ENCODE results near the gene PGBD2.

The PGBD2 gene

DNA sequence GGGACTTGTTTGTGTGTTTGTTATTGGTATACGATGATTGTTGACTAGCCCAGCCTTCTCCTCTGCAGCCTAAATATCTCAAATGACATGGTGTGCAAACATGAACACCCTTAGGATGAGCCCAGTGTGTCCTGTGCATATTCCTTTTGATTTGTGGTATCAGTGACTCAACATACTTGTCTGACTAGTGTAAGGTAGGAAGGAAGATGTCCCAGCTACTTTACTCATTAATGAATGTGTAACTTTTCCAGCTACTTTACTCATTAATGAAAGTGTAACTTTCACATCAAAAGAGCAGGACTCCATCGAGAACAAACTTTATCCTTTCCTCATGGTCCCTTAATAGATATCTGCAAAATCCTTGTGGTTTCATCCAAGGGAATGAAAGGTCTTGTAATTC, 44.4 kb upstream of the PGBD2 start:
- no peak overlapping the region for H3K4me3 ChIP-seq (ENCODE audit: low read depth, low read length)
- TF ChIP-seq, protein P1, sequence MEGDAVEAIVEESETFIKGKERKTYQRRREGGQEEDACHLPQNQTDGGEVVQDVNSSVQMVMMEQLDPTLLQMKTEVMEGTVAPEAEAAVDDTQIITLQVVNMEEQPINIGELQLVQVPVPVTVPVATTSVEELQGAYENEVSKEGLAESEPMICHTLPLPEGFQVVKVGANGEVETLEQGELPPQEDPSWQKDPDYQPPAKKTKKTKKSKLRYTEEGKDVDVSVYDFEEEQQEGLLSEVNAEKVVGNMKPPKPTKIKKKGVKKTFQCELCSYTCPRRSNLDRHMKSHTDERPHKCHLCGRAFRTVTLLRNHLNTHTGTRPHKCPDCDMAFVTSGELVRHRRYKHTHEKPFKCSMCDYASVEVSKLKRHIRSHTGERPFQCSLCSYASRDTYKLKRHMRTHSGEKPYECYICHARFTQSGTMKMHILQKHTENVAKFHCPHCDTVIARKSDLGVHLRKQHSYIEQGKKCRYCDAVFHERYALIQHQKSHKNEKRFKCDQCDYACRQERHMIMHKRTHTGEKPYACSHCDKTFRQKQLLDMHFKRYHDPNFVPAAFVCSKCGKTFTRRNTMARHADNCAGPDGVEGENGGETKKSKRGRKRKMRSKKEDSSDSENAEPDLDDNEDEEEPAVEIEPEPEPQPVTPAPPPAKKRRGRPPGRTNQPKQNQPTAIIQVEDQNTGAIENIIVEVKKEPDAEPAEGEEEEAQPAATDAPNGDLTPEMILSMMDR (IDR thresholded peaks at IDR 0.05; ENCODE audit: low read depth, low read length), result no peak

DNA sequence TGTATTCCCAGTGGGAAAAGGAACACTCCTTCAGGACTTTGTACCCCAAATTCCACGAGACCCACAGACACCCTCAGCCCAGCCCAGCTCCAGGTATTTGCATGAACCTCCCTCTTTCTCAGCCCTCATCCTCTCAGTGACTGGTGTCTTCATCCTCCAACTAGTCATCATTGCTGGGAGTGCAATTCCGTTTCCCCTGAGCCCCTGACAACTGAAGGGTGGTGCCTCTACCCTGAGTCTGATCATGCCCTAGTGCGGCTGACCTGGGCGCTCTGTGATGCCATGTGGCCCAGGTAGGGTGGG, 43.4 kb upstream of the PGBD2 start:
- TF ChIP-seq, protein P1 (IDR thresholded peaks at IDR 0.05; ENCODE audit: low read depth, low read length), result no peak
- peak overlapping the region; percentile 61 for H3K4me3 ChIP-seq (ENCODE audit: low read depth, low read length)

DNA sequence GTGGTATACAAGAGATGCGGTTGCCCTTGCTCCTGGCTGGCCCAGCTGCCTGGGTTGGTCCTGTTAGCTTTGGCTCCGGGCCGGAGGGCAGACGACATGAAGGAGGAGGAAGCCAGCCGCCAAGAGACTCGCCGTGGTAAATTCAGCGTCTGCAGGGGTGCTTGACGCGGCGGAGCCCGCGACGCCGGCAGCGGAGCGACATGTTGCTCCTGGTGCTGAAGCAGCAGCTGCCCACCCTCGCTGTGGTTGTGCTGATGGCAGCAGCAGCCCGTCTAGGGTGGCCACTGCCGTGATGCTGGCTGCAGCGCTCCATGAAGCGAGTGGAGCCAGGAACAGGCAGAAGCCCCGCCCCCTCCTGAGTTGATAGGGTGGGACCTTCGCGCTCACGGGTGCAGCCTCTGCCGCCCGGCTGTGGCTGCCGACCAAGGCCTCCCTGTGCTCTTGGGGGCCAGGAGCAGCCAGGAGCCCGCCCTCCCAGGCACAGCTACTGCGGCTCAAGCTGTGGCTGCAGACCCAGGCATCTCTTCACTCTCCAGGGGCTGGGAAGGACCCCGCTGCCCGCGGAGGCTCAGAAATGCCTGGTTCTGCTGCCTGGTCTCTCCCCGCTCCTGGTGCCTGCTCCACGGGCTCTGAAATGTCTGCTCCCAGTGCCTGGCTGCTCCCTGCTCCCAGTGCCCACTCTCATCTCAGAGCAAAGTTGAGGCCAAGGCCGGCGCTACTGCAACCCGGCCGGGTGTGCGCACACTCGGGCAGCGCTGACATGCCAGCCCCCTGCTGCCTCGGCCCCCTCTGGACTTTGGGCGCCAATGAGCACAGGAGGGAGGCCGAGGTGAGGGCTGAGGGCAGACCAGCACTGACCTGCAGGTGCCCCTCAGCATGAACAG, 42.8 kb upstream of the PGBD2 start:
- TF ChIP-seq, protein P1 (IDR thresholded peaks at IDR 0.05; ENCODE audit: low read depth, low read length), result no peak
- H3K4me3 ChIP-seq (ENCODE audit: low read depth, low read length), result peak overlapping the region; percentile 61

DNA sequence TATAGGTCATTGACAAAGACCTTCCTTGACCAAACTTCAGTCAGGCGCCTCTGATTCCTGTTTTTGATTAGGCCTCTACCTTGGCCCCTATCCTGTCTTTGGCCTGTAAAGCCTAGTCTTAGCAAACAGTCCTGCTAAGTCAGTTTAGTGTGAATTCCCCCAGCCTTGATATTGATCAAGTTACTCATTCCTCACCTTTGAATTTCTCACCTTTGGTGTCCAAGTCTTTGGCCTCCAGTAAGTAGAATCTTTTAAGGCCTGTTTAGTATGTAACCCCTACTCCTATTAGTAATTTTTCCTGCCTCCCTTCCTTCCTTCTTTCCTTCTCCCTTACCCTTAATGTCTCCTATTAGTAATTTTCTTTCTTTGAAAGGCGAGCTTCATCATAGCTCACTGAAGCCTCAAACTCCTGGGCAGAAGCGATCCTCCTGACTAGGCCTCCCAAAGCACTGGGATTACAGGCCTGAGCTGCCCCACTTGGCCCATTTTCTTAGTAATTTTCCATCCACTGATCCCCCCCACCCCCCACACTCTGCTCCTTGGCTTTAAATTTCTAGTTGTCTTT, 34.1 kb upstream of the PGBD2 start:
- TF ChIP-seq, protein P1 (IDR thresholded peaks at IDR 0.05; ENCODE audit: low read depth, low read length), result no peak
- no peak overlapping the region; the same call in 1 of the 2 replicates for H3K4me3 ChIP-seq (ENCODE audit: low read depth, low read length)

DNA sequence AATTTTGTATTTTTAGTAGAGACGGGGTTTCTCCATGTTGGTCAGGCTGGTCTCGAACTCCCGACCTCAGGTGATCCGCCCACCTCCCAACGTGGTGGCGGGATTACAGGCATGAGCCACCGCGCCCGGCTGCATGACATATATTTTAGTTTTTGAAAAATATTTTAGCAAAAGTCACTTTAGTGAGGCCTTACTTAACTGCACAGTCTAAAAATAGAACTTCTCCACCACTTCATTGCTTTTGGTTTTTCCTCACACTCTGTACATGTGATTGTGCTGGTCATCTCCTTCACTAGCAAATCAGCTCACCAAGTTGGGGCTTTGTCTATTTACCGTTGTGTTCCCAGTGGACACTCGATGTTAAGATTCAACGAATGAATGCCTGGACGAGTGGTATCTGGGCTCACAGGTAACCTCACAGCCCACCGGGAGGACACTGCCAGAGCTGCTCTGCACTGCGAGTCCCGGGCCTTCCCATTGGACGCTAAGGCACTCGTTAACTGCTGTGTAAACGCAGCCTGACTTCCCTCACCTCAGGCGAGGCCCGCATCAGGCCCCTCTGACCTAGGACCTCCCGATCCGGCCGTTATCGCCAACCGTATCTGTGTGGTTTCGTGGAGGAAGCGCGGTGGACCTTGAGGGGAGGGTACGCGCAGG, 33.2 kb upstream of the PGBD2 start:
- H3K4me3 ChIP-seq (ENCODE audit: low read depth, low read length), result peak overlapping the region; percentile 79
- TF ChIP-seq, protein P1 (IDR thresholded peaks at IDR 0.05; ENCODE audit: low read depth, low read length), result no peak

DNA sequence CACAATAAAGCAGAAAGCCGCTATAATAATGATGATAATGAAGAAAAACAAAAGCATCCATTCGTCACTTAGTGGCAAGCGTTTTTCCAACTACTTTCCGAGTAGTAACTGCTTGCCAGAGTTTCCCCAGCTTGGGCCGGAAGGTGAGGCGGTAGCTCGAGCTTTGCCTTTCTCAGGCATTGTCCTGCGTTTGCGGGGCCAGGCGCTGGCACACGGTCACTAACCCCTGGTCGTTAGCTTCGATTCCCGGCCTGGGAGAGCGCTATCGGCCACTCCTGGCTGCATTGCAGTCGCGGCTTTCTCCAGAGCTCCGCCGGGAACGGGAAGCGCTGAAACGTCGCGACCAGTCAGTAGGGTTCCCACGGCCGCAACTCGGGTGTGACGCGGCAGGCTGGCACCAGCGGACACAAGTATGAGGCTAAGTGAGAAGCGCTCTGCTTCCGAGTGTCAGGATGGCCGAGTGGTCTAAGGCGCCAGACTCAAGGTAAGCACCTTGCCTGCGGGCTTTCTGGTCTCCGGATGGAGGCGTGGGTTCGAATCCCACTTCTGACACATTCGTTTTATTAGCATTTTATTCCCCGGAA, 32.5 kb upstream of the PGBD2 start:
- H3K4me3 ChIP-seq (ENCODE audit: low read depth, low read length), result peak overlapping the region; percentile 79
- TF ChIP-seq, protein P1 (IDR thresholded peaks at IDR 0.05; ENCODE audit: low read depth, low read length), result no peak

All from WI38 (cell line).